ENCODE data around the gene WDR20. TPM values are rescaled to one million over a fixed set of nuclear protein-coding genes. Genes with fewer than 3 reads are reported as not detected.
A peak's percentile ranks its signal among the peaks of the same experiment; 100 is the strongest.

Gene WDR20
- polyA plus RNA-seq, 3 donors: 28.3 to 31.1 (median 30.4) TPM

DNA sequence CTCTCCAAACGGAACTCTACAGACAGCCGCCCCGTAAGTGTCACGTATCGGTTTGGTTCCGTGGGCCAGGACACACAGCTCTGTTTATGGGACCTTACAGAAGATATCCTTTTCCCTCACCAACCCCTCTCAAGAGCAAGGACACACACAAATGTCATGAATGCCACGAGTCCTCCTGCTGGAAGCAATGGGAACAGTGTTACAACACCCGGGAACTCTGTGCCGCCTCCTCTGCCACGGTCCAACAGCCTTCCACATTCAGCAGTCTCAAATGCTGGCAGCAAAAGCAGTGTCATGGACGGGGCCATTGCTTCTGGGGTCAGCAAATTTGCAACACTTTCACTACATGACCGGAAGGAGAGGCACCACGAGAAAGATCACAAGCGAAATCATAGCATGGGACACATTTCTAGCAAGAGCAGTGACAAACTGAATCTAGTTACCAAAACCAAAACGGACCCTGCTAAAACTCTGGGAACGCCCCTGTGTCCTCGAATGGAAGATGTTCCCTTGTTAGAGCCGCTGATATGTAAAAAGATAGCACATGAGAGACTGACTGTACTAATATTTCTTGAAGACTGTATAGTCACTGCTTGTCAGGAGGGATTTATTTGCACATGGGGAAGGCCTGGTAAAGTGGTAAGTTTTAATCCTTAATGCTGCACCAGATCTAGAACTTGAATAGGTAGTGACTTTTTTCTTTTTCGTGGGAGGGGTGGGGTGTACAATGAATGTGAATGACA, 69.7 kb downstream of the WDR20 start:
- peak; percentile 36 to 66 (median 45) for DNase-seq (ENCODE audit: extremely low read depth in 1 of 11, low read depth in 9 of 11, low spot score in 4 of 11)

GRCh38 chr14:102210421-102211042, 70.8 kb downstream of the WDR20 start:
- no peak for DNase-seq (ENCODE audit: extremely low read depth in 1 of 11, low read depth in 9 of 11, low spot score in 4 of 11)

- DNase-seq (ENCODE audit: extremely low read depth in 1 of 11, low read depth in 9 of 11, low spot score in 4 of 11): no peak
Observed at GRCh38 chr14:102211240-102211639, 71.5 kb downstream of the WDR20 start.

- no peak for DNase-seq (ENCODE audit: extremely low read depth in 1 of 11, low read depth in 9 of 11, low spot score in 4 of 11)
Observed at GRCh38 chr14:102212356-102212755, 72.7 kb downstream of the WDR20 start.

GRCh38 chr14:102212845-102213244, 73.1 kb downstream of the WDR20 start:
- no peak for DNase-seq (ENCODE audit: extremely low read depth in 1 of 11, low read depth in 9 of 11, low spot score in 4 of 11)

DNA sequence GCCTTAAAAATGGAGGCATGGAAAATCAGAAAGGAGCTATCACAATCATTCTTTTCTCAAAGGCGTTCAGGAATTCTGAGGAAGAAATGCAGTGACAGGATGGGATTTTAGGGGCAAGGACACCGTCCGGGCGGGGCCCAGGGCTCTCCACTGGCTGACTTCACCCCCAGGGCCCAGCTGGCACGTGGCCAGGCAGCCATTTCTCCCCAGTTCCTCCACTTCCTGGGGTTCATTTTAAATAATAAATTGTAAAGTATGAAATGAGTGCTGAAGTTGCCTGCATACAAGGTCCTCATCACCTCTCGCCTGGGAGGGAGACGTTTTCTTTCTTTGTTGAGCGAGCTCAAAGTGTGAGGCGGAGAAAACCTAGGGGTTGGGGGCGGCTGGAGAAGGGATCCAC, 73.8 kb downstream of the WDR20 start:
- DNase-seq (ENCODE audit: extremely low read depth in 1 of 11, low read depth in 9 of 11, low spot score in 4 of 11): no peak

GRCh38 chr14:102213984-102214658, 74.4 kb downstream of the WDR20 start:
- DNase-seq (ENCODE audit: extremely low read depth in 1 of 11, low read depth in 9 of 11, low spot score in 4 of 11): no peak

DNA sequence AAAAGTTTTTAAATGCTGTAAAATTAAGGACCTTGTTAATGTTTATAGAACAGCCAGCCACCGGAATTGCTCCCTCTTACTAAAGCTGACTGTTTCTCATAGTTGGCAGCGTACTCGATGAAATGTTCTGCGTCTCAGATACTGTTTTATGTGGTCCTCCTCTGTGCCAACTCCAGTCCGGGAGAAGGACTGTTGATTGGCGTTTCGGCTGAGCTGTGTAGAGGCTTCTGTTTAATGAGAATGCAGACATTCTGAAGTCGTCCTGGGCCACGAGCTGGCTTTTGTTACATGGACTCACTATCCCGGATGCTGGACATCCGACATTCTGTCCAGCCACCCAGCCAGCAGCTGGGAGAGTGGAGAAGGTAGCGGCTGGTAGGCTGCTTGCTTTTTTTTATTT, 75.4 kb downstream of the WDR20 start:
- no peak for DNase-seq (ENCODE audit: extremely low read depth in 1 of 11, low read depth in 9 of 11, low spot score in 4 of 11)

DNA sequence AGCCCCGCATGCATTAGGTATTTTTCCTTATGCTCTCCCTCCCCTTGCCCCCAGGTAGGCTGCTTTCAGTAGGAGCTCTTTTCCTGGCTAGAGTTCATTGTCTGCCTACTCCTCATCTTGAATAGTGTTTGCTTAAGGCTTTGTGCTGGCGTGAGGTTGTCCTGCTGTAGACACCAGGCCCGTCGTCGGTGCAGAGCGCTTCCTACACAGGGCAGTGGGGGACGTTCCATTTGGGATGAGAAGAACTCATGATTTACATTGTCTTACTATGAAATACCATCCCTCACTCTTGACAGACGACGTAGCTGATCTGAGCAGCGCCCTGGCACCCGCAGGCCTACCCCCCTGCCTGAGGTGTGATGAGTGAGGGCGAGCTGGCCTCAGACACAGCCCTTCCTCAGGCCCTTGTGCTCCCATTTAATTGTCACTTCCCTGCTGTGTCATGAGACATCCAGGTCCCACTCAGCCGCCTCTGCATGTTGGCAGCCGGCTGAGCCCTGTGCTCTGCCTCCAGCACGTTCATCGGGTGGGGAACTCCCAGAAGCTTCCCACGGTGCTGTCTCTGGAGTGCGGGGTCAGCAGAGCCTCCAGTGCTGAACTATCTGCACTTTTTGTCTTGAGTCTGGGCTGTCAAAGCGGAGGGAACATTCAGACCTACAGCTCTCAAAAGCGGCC, 76.0 kb downstream of the WDR20 start:
- DNase-seq (ENCODE audit: extremely low read depth in 1 of 11, low read depth in 9 of 11, low spot score in 4 of 11): no peak

- DNase-seq (ENCODE audit: extremely low read depth in 1 of 11, low read depth in 9 of 11, low spot score in 4 of 11): no peak
Observed at GRCh38 chr14:102217399-102217798, 77.7 kb downstream of the WDR20 start.

GRCh38 chr14:102217987-102218421, 78.3 kb downstream of the WDR20 start:
- DNase-seq (ENCODE audit: extremely low read depth in 1 of 11, low read depth in 9 of 11, low spot score in 4 of 11): no peak

DNA sequence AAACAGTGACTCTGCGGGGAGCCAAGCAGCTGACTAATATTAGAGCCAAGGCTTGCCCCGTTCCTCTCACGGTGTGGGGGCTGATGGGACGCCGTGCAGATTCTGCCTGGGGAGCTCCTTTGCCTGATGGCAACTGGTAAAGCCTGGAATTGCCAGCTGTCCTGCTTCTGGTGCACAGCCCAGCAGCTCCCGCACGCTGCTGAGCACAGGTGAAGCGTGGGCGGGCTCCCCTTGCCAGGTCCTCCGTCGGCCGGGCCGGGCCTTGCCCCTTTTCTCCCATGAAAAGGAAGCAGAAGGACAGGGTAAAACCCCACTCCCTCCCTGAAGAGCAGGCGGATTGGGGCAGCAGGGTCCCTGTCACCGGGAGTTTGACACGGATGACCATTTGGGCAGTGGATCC, 79.0 kb downstream of the WDR20 start:
- DNase-seq (ENCODE audit: extremely low read depth in 1 of 11, low read depth in 9 of 11, low spot score in 4 of 11): no peak

- DNase-seq (ENCODE audit: extremely low read depth in 1 of 11, low read depth in 9 of 11, low spot score in 4 of 11): no peak
Observed at GRCh38 chr14:102219316-102219715, 79.6 kb downstream of the WDR20 start.

- DNase-seq (ENCODE audit: extremely low read depth in 1 of 11, low read depth in 9 of 11, low spot score in 4 of 11): no peak
Observed at GRCh38 chr14:102220031-102220430, 80.3 kb downstream of the WDR20 start.

DNA sequence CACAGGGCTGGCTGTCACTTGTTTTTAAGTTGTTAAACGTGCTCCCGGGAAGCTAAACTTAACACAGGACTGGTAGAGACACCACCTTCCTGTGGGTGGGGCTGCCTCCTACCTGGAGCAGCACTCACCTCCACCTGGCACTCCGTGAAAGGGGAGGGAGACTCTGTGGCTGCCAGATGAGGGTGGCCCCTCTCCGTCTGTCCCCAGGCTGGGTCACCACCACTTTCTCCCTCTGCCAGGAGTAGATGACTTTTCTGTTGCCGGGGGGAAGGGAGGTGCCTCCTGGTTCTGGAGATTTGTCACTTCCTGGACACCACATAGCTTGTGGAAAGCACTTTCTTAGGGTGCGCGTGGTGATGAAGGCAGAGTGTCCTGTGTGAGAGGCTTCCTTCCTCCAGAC, 81.3 kb downstream of the WDR20 start:
- no peak for DNase-seq (ENCODE audit: extremely low read depth in 1 of 11, low read depth in 9 of 11, low spot score in 4 of 11)

DNA sequence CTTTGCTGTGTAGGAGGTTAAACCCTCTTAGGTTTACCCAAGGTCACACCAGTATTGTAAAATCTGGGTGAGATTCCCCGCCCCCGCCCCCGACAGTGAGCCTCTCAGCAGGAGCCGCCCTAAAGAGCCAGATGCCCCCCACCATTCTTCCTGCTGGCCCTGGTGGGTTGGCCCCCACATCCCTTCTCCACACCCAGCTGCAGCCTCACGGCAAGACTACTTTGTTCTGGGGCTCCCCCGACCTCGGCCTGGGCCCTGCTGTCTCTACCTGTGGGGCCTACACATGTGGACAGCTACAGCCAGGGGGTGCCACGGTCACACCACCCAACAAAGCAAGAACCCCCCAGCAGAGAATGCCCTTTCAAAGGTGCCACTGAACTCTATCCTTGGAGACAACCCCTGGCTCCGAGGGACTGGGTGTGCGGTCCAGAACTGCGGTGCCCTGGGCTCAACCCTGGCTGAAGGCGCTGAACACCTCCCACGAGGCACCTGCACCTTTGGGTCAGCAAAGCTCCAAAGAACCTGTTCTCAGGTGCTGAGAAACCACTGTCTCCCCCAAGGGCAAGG, 82.4 kb downstream of the WDR20 start:
- no peak for DNase-seq (ENCODE audit: extremely low read depth in 1 of 11, low read depth in 9 of 11, low spot score in 4 of 11)

DNA sequence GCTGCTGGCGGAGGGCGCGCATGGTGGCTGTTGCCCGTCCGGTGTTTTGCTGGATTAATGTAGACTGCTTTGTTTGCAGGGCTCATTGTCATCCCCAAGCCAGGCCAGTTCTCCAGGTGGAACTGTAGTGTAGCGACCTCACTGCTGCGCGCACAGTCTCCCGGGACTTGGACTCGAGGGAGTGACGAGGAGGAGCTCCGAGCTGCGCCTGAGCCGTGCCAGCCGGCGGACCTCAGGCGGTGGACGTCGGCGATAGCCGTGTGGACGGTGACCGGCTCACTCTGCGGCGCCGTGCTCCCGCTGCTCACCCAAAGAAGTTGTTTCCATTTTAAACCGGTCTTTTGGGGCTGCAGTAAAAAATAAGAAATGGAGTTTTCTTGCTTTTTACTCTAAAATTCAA, 83.1 kb downstream of the WDR20 start:
- no peak for DNase-seq (ENCODE audit: extremely low read depth in 1 of 11, low read depth in 9 of 11, low spot score in 4 of 11)

GRCh38 chr14:102223682-102224081, 84.0 kb downstream of the WDR20 start:
- no peak for DNase-seq (ENCODE audit: extremely low read depth in 1 of 11, low read depth in 9 of 11, low spot score in 4 of 11)

DNA sequence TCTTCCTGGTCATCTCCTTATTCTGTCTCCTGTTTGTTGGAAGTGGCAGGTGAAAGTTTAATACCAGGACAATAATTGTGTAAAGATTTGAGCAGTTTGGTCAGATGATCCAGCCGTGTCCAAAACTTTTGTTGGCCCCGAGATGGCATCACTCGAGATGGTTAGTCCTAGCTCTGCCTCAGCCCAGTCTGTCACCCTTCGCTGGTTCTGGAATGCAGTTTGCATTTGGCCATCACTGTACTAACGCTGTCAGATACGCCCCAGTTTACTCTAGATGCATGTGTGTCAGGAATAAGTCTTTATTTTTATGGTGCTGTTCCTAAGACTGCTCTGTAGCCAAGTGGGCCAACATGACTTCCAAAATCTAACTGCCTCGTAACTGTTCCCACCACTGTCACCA, 85.7 kb downstream of the WDR20 start:
- DNase-seq (ENCODE audit: extremely low read depth in 1 of 11, low read depth in 9 of 11, low spot score in 4 of 11): peak in 3 of 11 donors; percentile 16 to 33 (median 31)

All from renal cortex interstitium (tissue), 11 donors.